ENCODE results near the gene SYN1.

DNA sequence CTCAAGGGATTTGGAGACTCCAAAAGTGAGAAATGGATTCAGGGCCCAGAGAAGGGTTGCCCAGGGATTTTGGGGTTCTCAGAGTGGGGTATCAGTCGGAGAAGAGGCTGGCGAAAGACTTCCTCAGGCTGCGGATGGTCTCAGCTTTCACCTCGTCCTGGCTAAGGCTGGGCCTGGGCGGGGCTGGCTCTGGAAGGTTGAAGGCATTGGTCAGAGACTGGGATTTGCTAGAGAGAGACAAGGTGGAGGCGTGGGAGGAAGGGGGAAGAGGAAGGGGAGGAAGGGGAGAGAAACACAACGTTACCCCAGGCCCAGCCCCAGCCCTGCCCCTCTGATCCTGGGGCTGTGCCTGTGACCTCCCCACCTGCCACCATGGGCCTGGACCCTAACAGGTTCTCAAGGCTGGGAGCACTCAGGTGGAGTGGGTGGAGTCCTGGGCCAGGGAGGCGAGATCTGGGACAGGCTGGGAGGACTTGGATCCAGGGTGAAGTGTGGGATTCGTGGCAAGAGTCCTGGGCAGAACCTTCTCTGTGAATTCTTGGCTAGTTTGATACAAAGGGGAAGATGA is 46.8 kb downstream of the SYN1 start:
- TF ChIP-seq, protein P1, sequence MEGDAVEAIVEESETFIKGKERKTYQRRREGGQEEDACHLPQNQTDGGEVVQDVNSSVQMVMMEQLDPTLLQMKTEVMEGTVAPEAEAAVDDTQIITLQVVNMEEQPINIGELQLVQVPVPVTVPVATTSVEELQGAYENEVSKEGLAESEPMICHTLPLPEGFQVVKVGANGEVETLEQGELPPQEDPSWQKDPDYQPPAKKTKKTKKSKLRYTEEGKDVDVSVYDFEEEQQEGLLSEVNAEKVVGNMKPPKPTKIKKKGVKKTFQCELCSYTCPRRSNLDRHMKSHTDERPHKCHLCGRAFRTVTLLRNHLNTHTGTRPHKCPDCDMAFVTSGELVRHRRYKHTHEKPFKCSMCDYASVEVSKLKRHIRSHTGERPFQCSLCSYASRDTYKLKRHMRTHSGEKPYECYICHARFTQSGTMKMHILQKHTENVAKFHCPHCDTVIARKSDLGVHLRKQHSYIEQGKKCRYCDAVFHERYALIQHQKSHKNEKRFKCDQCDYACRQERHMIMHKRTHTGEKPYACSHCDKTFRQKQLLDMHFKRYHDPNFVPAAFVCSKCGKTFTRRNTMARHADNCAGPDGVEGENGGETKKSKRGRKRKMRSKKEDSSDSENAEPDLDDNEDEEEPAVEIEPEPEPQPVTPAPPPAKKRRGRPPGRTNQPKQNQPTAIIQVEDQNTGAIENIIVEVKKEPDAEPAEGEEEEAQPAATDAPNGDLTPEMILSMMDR (optimal IDR thresholded peaks at IDR 0.05 in 1 of 3, IDR thresholded peaks at IDR 0.05 in 1 of 3, conservative IDR thresholded peaks at IDR 0.05 in 1 of 3; ENCODE audit: extremely low read depth in 1 of 3, insufficient read depth in 2 of 3, low read length in 3 of 3): no peak
- TF ChIP-seq EZH2 (IDR thresholded peaks at IDR 0.05; ENCODE audit: low read length): no peak
